ENCODE data around the gene LY6G6D.

The LY6G6D gene

GRCh38 chr6:31737315-31737990 lies 22.3 kb downstream of the LY6G6D start:
- no peak for DNase-seq

- no peak for DNase-seq
Observed at GRCh38 chr6:31737991-31738979, 23.1 kb downstream of the LY6G6D start.

GRCh38 chr6:31739639-31740396 lies 24.7 kb downstream of the LY6G6D start, which contains the start of gene MSH5:
MSH5 (plus strand) TSS chr6:31740005; CDS start chr6:31740467, 462 bp downstream.
- DNase-seq = peak; percentile 94

GRCh38 chr6:31740397-31741223 lies 25.5 kb downstream of the LY6G6D start:
- DNase-seq = no peak

- DNase-seq = no peak
Observed at GRCh38 chr6:31741815-31742214, 26.7 kb downstream of the LY6G6D start.

GRCh38 chr6:31742894-31743293 lies 27.7 kb downstream of the LY6G6D start:
- DNase-seq = no peak

- DNase-seq = no peak
Observed at GRCh38 chr6:31744422-31744821, 29.3 kb downstream of the LY6G6D start.

- DNase-seq = no peak
Observed at GRCh38 chr6:31749301-31750036, 34.3 kb downstream of the LY6G6D start.

- no peak for DNase-seq
Observed at GRCh38 chr6:31750411-31751022, 35.4 kb downstream of the LY6G6D start.

- no peak for DNase-seq
Observed at GRCh38 chr6:31752739-31753319, 37.7 kb downstream of the LY6G6D start.

GRCh38 chr6:31758281-31758680 lies 43.1 kb downstream of the LY6G6D start:
- DNase-seq = no peak

- no peak for DNase-seq
Observed at GRCh38 chr6:31760790-31761189, 45.6 kb downstream of the LY6G6D start.

GRCh38 chr6:31761343-31761742 lies 46.2 kb downstream of the LY6G6D start:
- DNase-seq = no peak

GRCh38 chr6:31762356-31762755 lies 47.2 kb downstream of the LY6G6D start, which contains the start of gene SAPCD1:
SAPCD1 (plus strand) TSS chr6:31762656; CDS start chr6:31763055, 399 bp downstream.
- DNase-seq = no peak

GRCh38 chr6:31762878-31763618 lies 47.9 kb downstream of the LY6G6D start:
- DNase-seq = no peak

- DNase-seq = no peak
Observed at GRCh38 chr6:31763619-31763940, 48.4 kb downstream of the LY6G6D start.

- DNase-seq = no peak
Observed at GRCh38 chr6:31764198-31764597, 49.0 kb downstream of the LY6G6D start.

GRCh38 chr6:31765559-31765909 lies 50.4 kb downstream of the LY6G6D start:
- DNase-seq = no peak

- DNase-seq = no peak
Observed at GRCh38 chr6:31765910-31766794, 51.0 kb downstream of the LY6G6D start.
